ENCODE measurements around the gene MIB2.

Gene MIB2

GRCh38 chr1:1677718-1678580 is 62.6 kb downstream of the MIB2 start:
- Histone ChIP-seq H3K9me3 (ENCODE audit: insufficient read depth, low read length, severe bottlenecking) (no peaks in the 10 kb centered on the region), H3K79me2 (ENCODE audit: insufficient read depth, low read length) (peaks cover 45% of the 10 kb centered on the region), H3K9ac (ENCODE audit: low read depth, low read length) (peak overlapping the region; percentile 6; the same call in 1 of the 2 replicates), H3K4me3 (ENCODE audit: low read depth in 1 of 2, low read length in 2 of 2) (0 out of 4 replicates have a peak overlapping the region, but pooled peaks of 1 of the 2 experiments have one; percentile 5), H3K27ac (ENCODE audit: low read length) (peak overlapping the region; percentile 61), H3K36me3 (ENCODE audit: insufficient read depth, low read length) (0 out of 2 replicates have a peak, but pooled peaks cover 2% of the 10 kb centered on the region), H3K4me1 (ENCODE audit: insufficient read depth, low read length) (peaks cover 20% of the 10 kb centered on the region), H2AFZ (ENCODE audit: low read depth, low read length) (no peak overlapping the region), H3K27me3 (ENCODE audit: insufficient read depth, low read length, poor library complexity) (no peaks in the 10 kb centered on the region), H3K4me2 (ENCODE audit: insufficient read depth, low read length) (peak overlapping the region; percentile 43), H4K20me1 (ENCODE audit: insufficient read depth, low read length) (peaks cover 24% of the 10 kb centered on the region)
- ATAC-seq (ENCODE audit: insufficient read depth, low read depth) (peak; percentile 91), DNase-seq (peak; percentile 73)
- no peak for TF ChIP-seq EZH2 (IDR thresholded peaks at IDR 0.05; ENCODE audit: borderline replicate concordance, low read depth, low read length, severe bottlenecking)
- TF ChIP-seq, protein P1, sequence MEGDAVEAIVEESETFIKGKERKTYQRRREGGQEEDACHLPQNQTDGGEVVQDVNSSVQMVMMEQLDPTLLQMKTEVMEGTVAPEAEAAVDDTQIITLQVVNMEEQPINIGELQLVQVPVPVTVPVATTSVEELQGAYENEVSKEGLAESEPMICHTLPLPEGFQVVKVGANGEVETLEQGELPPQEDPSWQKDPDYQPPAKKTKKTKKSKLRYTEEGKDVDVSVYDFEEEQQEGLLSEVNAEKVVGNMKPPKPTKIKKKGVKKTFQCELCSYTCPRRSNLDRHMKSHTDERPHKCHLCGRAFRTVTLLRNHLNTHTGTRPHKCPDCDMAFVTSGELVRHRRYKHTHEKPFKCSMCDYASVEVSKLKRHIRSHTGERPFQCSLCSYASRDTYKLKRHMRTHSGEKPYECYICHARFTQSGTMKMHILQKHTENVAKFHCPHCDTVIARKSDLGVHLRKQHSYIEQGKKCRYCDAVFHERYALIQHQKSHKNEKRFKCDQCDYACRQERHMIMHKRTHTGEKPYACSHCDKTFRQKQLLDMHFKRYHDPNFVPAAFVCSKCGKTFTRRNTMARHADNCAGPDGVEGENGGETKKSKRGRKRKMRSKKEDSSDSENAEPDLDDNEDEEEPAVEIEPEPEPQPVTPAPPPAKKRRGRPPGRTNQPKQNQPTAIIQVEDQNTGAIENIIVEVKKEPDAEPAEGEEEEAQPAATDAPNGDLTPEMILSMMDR (IDR thresholded peaks at IDR 0.05; ENCODE audit: borderline replicate concordance, extremely low read depth, low read length, poor library complexity, severe bottlenecking), result no peak

DNA sequence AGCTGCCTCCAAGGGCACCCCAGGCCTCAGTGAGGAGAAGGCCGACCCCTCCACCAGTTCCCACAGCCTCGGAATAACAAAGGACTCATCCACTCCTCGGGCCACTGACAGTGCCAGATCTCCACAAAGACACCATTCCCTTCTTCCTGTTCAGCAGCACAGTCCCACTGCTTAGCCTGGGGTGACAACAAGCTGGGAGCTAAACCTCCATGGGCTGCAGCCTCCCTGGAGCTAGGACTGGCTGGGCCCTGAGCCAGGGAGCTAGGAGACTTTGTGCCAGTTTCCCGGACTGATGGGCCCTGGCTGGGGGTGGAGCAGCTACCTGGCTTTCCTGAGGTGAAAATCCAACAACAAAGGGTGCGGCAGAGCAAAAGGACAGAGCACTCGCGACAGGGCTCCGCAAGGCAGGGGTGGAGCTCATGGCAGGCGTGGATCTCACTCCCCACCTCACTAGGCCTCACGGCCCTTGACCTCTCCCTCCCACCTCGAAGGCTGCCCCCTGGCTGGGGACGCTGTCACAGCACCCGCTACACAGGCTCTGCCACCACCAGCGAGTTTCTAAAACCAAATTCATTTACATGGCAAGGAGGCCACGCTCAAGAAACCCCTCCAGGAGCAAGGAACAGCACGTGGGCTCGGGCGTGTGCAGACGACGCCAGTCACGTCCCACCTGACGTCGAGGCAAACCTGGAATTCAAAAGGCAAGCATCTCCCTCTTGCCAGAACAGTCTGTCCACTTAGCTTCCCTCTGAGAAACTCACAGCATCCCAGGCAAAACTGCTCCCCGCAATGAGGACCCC is 63.5 kb downstream of the MIB2 start:
- H4K20me1 ChIP-seq (ENCODE audit: insufficient read depth, low read length), result peaks cover 26% of the 10 kb centered on the region
- H2AFZ ChIP-seq (ENCODE audit: low read depth, low read length), result no peak overlapping the region
- peak overlapping the region; percentile 43 for H3K4me2 ChIP-seq (ENCODE audit: insufficient read depth, low read length)
- peaks cover 53% of the 10 kb centered on the region for H3K79me2 ChIP-seq (ENCODE audit: insufficient read depth, low read length)
- no peak overlapping the region for H3K4me3 ChIP-seq (ENCODE audit: low read depth in 1 of 2, low read length in 2 of 2)
- ATAC-seq (ENCODE audit: insufficient read depth, low read depth) (no peak), DNase-seq (no peak)
- peaks cover 20% of the 10 kb centered on the region for H3K4me1 ChIP-seq (ENCODE audit: insufficient read depth, low read length)
- no peaks in the 10 kb centered on the region for H3K27me3 ChIP-seq (ENCODE audit: insufficient read depth, low read length, poor library complexity)
- peak overlapping the region; percentile 61 for H3K27ac ChIP-seq (ENCODE audit: low read length)
- no peaks in the 10 kb centered on the region for H3K9me3 ChIP-seq (ENCODE audit: insufficient read depth, low read length, severe bottlenecking)
- TF ChIP-seq EZH2 (IDR thresholded peaks at IDR 0.05; ENCODE audit: borderline replicate concordance, low read depth, low read length, severe bottlenecking), result no peak
- TF ChIP-seq, protein P1 (IDR thresholded peaks at IDR 0.05; ENCODE audit: borderline replicate concordance, extremely low read depth, low read length, poor library complexity, severe bottlenecking), result no peak
- H3K36me3 ChIP-seq (ENCODE audit: insufficient read depth, low read length), result 0 out of 2 replicates have a peak, but pooled peaks cover 5% of the 10 kb centered on the region
- H3K9ac ChIP-seq (ENCODE audit: low read depth, low read length), result peak overlapping the region; percentile 6; the same call in 1 of the 2 replicates

All from DND-41 (cell line).